ENCODE data around the gene P3R3URF.

P3R3URF gene

DNA sequence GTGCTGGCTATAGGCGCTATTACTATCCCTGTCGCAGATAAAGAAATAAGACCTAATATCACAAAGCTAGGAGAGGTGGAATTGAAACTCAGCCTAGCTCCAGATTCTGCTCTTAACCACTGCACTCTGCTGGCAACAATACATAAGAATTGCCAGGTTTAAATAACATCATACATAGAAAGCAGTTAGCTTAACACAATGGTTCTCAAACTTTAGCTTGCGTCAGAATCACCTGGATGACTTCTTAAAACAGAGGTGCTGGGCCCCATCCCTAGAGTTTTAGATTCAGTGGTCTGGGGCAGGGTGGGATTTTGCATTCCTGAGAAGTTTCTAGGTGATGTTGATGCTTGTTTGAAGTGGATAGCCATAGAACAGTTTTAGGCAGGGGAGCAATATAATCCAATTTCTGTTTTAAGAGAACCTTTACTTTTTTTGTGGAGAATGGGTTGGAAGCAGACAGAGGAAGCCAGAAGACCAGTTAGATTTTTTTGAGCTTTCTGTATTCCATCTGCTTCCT, 23.0 kb upstream of the P3R3URF start:
- no peaks in the 10 kb centered on the region for H3K27me3 ChIP-seq (ENCODE audit: control insufficient read depth in 3 of 3, insufficient read depth in 3 of 3, low read depth in 1 of 3, low read length in 3 of 3)
- H4K91ac ChIP-seq (ENCODE audit: low read depth, low read length, poor library complexity): no peak overlapping the region
- H2BK12ac ChIP-seq (ENCODE audit: low read length): no peak overlapping the region
- no peak overlapping the region for H3K4ac ChIP-seq (ENCODE audit: low read length)
- H2BK5ac ChIP-seq (ENCODE audit: low read length): no peak overlapping the region
- WGBS, 2 donors (ENCODE audit: extremely low coverage in 2 of 2, insufficient read length in 2 of 2, insufficient replicate concordance in 1 of 2): no CpG with 5 or more reads among the region's 3 CpGs
- no peak overlapping the region for H3K4me2 ChIP-seq (ENCODE audit: insufficient read depth, low read length, poor library complexity, severe bottlenecking)
- peaks cover 10 to 29% of the 10 kb centered on the region in 2 donors for H3K36me3 ChIP-seq (replicated peaks in 1 of 2; ENCODE audit: control insufficient read depth in 2 of 2, insufficient read depth in 2 of 2, low read length in 2 of 2)
- H3K14ac ChIP-seq (ENCODE audit: low read length): no peak overlapping the region
- no peak overlapping the region for H3K9ac ChIP-seq (ENCODE audit: low read depth, low read length, poor library complexity)
- no peak overlapping the region for H2AK5ac ChIP-seq (ENCODE audit: low read depth, low read length)
- H2BK120ac ChIP-seq (ENCODE audit: low read depth, low read length): no peak overlapping the region
- no peak overlapping the region for H3K27ac ChIP-seq (replicated peaks; ENCODE audit: low read length)
- no peak overlapping the region for H3K4me3 ChIP-seq (ENCODE audit: low read length in 2 of 2)
- H3K9me3 ChIP-seq (replicated peaks in 1 of 2; ENCODE audit: control insufficient read depth in 2 of 2, insufficient read depth in 1 of 2, low read depth in 1 of 2, low read length in 2 of 2): no peaks in the 10 kb centered on the region
- no peak for DNase-seq (ENCODE audit: low spot score)
- H3K18ac ChIP-seq (ENCODE audit: low read length): no peak overlapping the region
- H3K23ac ChIP-seq (ENCODE audit: low read depth, low read length, poor library complexity): no peak overlapping the region
- H4K8ac ChIP-seq (ENCODE audit: low read depth, low read length): no peak overlapping the region
- H2BK15ac ChIP-seq (ENCODE audit: low read length): no peak overlapping the region
- H3K4me1 ChIP-seq (ENCODE audit: control insufficient read depth in 2 of 2, insufficient read depth in 1 of 2, low read depth in 1 of 2, low read length in 2 of 2): peaks cover 9 to 17% of the 10 kb centered on the region in 2 donors
- H3K79me1 ChIP-seq (ENCODE audit: low read depth, low read length): peaks cover 7% of the 10 kb centered on the region
- no peak overlapping the region for H2AFZ ChIP-seq (ENCODE audit: low read length)

DNA sequence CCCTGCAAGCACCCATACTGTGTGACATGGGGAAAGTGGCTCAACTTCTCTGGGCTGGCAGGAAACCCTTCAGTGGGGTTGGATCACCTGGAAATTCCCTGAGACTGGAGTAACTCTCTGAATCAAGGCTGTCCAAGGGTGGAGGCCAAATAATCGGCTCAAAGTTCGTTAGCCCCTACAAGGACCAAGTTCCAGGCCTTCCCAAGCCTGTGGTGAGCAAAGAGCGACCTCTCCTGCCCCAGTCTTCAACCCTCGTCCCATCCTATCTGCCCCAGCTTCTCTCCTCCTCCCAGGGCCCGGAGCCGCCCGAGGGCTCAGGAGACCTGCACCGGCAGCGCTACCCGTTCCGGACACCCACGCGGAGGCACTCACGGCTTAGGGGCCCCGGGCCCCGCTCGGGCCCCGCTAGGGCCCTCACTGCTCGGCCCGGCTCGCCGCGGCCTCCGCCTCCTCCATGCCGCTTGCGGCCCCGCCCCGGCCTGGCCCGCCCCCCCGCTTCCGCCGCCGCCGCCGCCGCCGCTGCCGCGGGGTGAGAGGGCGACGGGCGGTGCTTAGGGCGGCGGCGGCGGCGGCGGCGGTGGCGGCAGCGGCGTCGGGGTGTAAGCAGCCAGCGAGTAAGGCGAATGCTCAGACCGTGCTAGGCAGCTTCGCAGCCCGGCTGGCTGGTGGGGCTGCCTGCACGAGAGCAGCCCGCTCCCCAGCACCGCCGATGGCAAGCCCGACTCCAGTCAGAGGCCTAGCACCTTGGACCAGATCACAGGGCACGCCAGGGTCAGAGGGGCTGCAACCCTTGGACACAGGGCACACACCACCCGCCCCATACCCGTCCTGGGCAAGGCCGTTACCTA, 21.9 kb upstream of the P3R3URF start, which contains the start of gene POMGNT1:
Gene POMGNT1 (minus strand): TSS at position 471 of the 848 bp plus-strand sequence. CDS start 613 bp downstream, outside the sequence.
- peaks cover 8 to 12% of the 10 kb centered on the region in 2 donors for H3K4me1 ChIP-seq (ENCODE audit: control insufficient read depth in 2 of 2, insufficient read depth in 1 of 2, low read depth in 1 of 2, low read length in 2 of 2)
- peak within 1 kb of the TSS; percentile 94 for H4K8ac ChIP-seq (ENCODE audit: low read depth, low read length)
- no peak within 1 kb of the TSS for H4K91ac ChIP-seq (ENCODE audit: low read depth, low read length, poor library complexity)
- H2BK12ac ChIP-seq (ENCODE audit: low read length): peak within 1 kb of the TSS; percentile 30
- H2BK5ac ChIP-seq (ENCODE audit: low read length): peak within 1 kb of the TSS; percentile 6
- peaks cover 7% of the 10 kb centered on the region for H3K79me1 ChIP-seq (ENCODE audit: low read depth, low read length)
- H3K27me3 ChIP-seq (ENCODE audit: control insufficient read depth in 3 of 3, insufficient read depth in 3 of 3, low read depth in 1 of 3, low read length in 3 of 3): no peaks in the 10 kb centered on the region
- peak within 1 kb of the TSS; percentile 25 for H2BK15ac ChIP-seq (ENCODE audit: low read length)
- H3K36me3 ChIP-seq (replicated peaks in 1 of 2; ENCODE audit: control insufficient read depth in 2 of 2, insufficient read depth in 2 of 2, low read length in 2 of 2): peaks cover 17 to 40% of the 10 kb centered on the region in 2 donors
- H2BK120ac ChIP-seq (ENCODE audit: low read depth, low read length): no peak within 1 kb of the TSS
- peak within 1 kb of the TSS; percentile 95 for H3K14ac ChIP-seq (ENCODE audit: low read length)
- H2AFZ ChIP-seq (ENCODE audit: low read length): peak within 1 kb of the TSS; percentile 100
- peak within 1 kb of the TSS; percentile 71 for H3K4me2 ChIP-seq (ENCODE audit: insufficient read depth, low read length, poor library complexity, severe bottlenecking)
- DNase-seq (ENCODE audit: low spot score): peak; percentile 59
- H3K4me3 ChIP-seq (ENCODE audit: low read length in 2 of 2): peak within 1 kb of the TSS; percentile 92 to 98
- H3K9ac ChIP-seq (ENCODE audit: low read depth, low read length, poor library complexity): peak within 1 kb of the TSS; percentile 96
- peak within 1 kb of the TSS; percentile 98 for H3K18ac ChIP-seq (ENCODE audit: low read length)
- peak within 1 kb of the TSS; percentile 57 for H3K4ac ChIP-seq (ENCODE audit: low read length)
- H3K9me3 ChIP-seq (replicated peaks in 1 of 2; ENCODE audit: control insufficient read depth in 2 of 2, insufficient read depth in 1 of 2, low read depth in 1 of 2, low read length in 2 of 2): no peaks in the 10 kb centered on the region
- H2AK5ac ChIP-seq (ENCODE audit: low read depth, low read length): peak within 1 kb of the TSS; percentile 82
- WGBS, 2 donors (ENCODE audit: extremely low coverage in 2 of 2, insufficient read length in 2 of 2, insufficient replicate concordance in 1 of 2): no CpG with 5 or more reads among the region's 67 CpGs
- peak within 1 kb of the TSS; percentile 65 for H3K27ac ChIP-seq (replicated peaks; ENCODE audit: low read length)
- H3K23ac ChIP-seq (ENCODE audit: low read depth, low read length, poor library complexity): peak within 1 kb of the TSS; percentile 87

DNA sequence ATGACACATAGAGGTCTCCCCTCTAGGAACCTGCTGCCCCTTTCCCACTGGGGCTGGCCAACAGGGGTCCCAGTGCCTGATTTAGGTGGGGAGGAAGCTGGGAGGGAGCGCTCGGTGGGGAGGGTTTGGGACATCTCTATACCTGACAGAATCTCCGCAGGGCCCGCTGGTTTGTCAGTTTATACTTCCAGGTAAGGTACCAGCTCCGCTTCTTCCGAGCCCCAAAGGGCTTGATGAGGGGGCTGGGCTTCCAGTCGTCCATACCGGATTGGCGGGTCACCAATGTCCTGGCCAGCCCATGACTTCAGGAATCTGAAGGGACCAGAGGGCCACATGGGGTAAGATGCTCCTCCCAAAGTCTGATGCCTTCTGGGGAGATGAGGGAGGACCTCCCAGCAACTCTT, 21.3 kb upstream of the P3R3URF start:
- no peak overlapping the region for H3K27ac ChIP-seq (replicated peaks; ENCODE audit: low read length)
- H3K79me1 ChIP-seq (ENCODE audit: low read depth, low read length): peaks cover 7% of the 10 kb centered on the region

DNA sequence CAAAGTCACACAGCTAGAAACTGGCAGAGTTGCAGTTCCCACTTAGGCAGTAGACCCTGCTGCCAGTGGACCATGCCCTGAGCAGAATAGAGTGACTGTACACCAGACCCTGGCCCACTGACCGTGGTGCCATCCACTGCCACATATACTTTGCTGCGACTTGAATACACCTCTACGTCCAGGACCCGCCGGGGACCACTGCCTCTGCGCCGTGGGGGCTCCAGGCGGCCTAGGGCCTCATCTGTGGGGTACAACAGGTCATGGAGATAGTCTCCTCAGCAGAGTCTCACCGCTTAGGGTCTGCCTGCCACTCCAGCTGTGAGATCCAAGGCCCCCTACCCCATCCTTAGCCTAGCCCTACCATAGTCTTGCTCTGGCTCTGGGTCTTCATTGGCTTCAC, 20.3 kb upstream of the P3R3URF start:
- H3K18ac ChIP-seq (ENCODE audit: low read length): no peak overlapping the region
- H3K14ac ChIP-seq (ENCODE audit: low read length): no peak overlapping the region
- DNase-seq (ENCODE audit: low spot score): no peak
- H3K27ac ChIP-seq (replicated peaks; ENCODE audit: low read length): no peak overlapping the region
- H3K36me3 ChIP-seq (replicated peaks in 1 of 2; ENCODE audit: control insufficient read depth in 2 of 2, insufficient read depth in 2 of 2, low read length in 2 of 2): peaks cover 32 to 54% of the 10 kb centered on the region in 2 donors
- no peak overlapping the region for H3K4me3 ChIP-seq (ENCODE audit: low read length in 2 of 2)
- no peak overlapping the region for H4K91ac ChIP-seq (ENCODE audit: low read depth, low read length, poor library complexity)
- H4K8ac ChIP-seq (ENCODE audit: low read depth, low read length): no peak overlapping the region
- H2AK5ac ChIP-seq (ENCODE audit: low read depth, low read length): peak overlapping the region; percentile 89
- H3K4me1 ChIP-seq (ENCODE audit: control insufficient read depth in 2 of 2, insufficient read depth in 1 of 2, low read depth in 1 of 2, low read length in 2 of 2): peaks cover 8 to 10% of the 10 kb centered on the region in 2 donors
- H3K27me3 ChIP-seq (ENCODE audit: control insufficient read depth in 3 of 3, insufficient read depth in 3 of 3, low read depth in 1 of 3, low read length in 3 of 3): no peaks in the 10 kb centered on the region
- H3K9me3 ChIP-seq (replicated peaks in 1 of 2; ENCODE audit: control insufficient read depth in 2 of 2, insufficient read depth in 1 of 2, low read depth in 1 of 2, low read length in 2 of 2): no peaks in the 10 kb centered on the region
- H3K23ac ChIP-seq (ENCODE audit: low read depth, low read length, poor library complexity): no peak overlapping the region
- no peak overlapping the region for H3K9ac ChIP-seq (ENCODE audit: low read depth, low read length, poor library complexity)
- H2BK120ac ChIP-seq (ENCODE audit: low read depth, low read length): no peak overlapping the region
- no peak overlapping the region for H2BK15ac ChIP-seq (ENCODE audit: low read length)
- H2AFZ ChIP-seq (ENCODE audit: low read length): no peak overlapping the region
- H2BK5ac ChIP-seq (ENCODE audit: low read length): no peak overlapping the region
- H3K79me1 ChIP-seq (ENCODE audit: low read depth, low read length): peaks cover 7% of the 10 kb centered on the region
- no peak overlapping the region for H3K4me2 ChIP-seq (ENCODE audit: insufficient read depth, low read length, poor library complexity, severe bottlenecking)
- H2BK12ac ChIP-seq (ENCODE audit: low read length): no peak overlapping the region
- H3K4ac ChIP-seq (ENCODE audit: low read length): no peak overlapping the region
- no CpG with 5 or more reads among the region's 9 CpGs for WGBS, 2 donors (ENCODE audit: extremely low coverage in 2 of 2, insufficient read length in 2 of 2, insufficient replicate concordance in 1 of 2)

More for the DNA sequence above, 21.3 kb upstream of the P3R3URF start:
- Histone ChIP-seq H3K9me3 (replicated peaks in 1 of 2; ENCODE audit: control insufficient read depth in 2 of 2, insufficient read depth in 1 of 2, low read depth in 1 of 2, low read length in 2 of 2) (no peaks in the 10 kb centered on the region), H2BK15ac (ENCODE audit: low read length) (no peak overlapping the region), H3K9ac (ENCODE audit: low read depth, low read length, poor library complexity) (peak overlapping the region; percentile 85), H3K23ac (ENCODE audit: low read depth, low read length, poor library complexity) (peak overlapping the region; percentile 59), H2BK5ac (ENCODE audit: low read length) (peak overlapping the region; percentile 6), H4K8ac (ENCODE audit: low read depth, low read length) (no peak overlapping the region), H2BK120ac (ENCODE audit: low read depth, low read length) (no peak overlapping the region), H2AFZ (ENCODE audit: low read length) (peak overlapping the region; percentile 100), H3K27me3 (ENCODE audit: control insufficient read depth in 3 of 3, insufficient read depth in 3 of 3, low read depth in 1 of 3, low read length in 3 of 3) (no peaks in the 10 kb centered on the region), H2AK5ac (ENCODE audit: low read depth, low read length) (peak overlapping the region; percentile 82), H2BK12ac (ENCODE audit: low read length) (no peak overlapping the region), H3K4me1 (ENCODE audit: control insufficient read depth in 2 of 2, insufficient read depth in 1 of 2, low read depth in 1 of 2, low read length in 2 of 2) (peaks cover 8 to 10% of the 10 kb centered on the region in 2 donors), H3K18ac (ENCODE audit: low read length) (no peak overlapping the region), H3K14ac (ENCODE audit: low read length) (no peak overlapping the region), H4K91ac (ENCODE audit: low read depth, low read length, poor library complexity) (no peak overlapping the region), H3K36me3 (replicated peaks in 1 of 2; ENCODE audit: control insufficient read depth in 2 of 2, insufficient read depth in 2 of 2, low read length in 2 of 2) (peaks cover 23 to 46% of the 10 kb centered on the region in 2 donors), H3K4me3 (ENCODE audit: low read length in 2 of 2) (peak overlapping the region; percentile 92 to 98), H3K4me2 (ENCODE audit: insufficient read depth, low read length, poor library complexity, severe bottlenecking) (peak overlapping the region; percentile 71), H3K4ac (ENCODE audit: low read length) (no peak overlapping the region)
- DNase-seq (ENCODE audit: low spot score): no peak
- WGBS, 2 donors (ENCODE audit: extremely low coverage in 2 of 2, insufficient read length in 2 of 2, insufficient replicate concordance in 1 of 2): no CpG with 5 or more reads among the region's 9 CpGs

Data from neuronal stem cell (in vitro differentiated cells).